ENCODE data around the gene DLK1.

The DLK1 gene

GRCh38 chr14:100750762-100751699 is 24.3 kb downstream of the DLK1 start:
- no peak overlapping the region for H3K27ac ChIP-seq (ENCODE audit: insufficient read depth in 1 of 2, low read depth in 1 of 2, low read length in 2 of 2, poor library complexity in 1 of 2, severe bottlenecking in 2 of 2)
- no peaks in the 10 kb centered on the region for H3K27me3 ChIP-seq (replicated peaks in 2 of 5; ENCODE audit: control insufficient read depth in 4 of 5, insufficient read depth in 5 of 5, low read length in 4 of 5)
- H3K36me3 ChIP-seq (ENCODE audit: control insufficient read depth in 4 of 4, insufficient read depth in 4 of 4, low read length in 3 of 4), result no peaks in the 10 kb centered on the region
- H3K9me3 ChIP-seq (ENCODE audit: control extremely low read depth in 1 of 5, control insufficient read depth in 4 of 5, insufficient read depth in 2 of 5, low read depth in 1 of 5, low read length in 4 of 5), result peaks cover 0 to 6% (median 2%) of the 10 kb centered on the region in 5 experiments
- POLR2A ChIA-PET, result no interaction called here
- WGBS (ENCODE audit: insufficient coverage), result 92% methylated on average over 12 of the region's 17 CpGs
- CTCF ChIA-PET, result no interaction called here
- DNase-seq, result no peak
- no peaks in the 10 kb centered on the region for H3K4me1 ChIP-seq (ENCODE audit: control extremely low read depth in 1 of 4, control insufficient read depth in 4 of 4, insufficient read depth in 4 of 4, low read length in 3 of 4)
- H3K4me3 ChIP-seq (ENCODE audit: control insufficient read depth in 1 of 7, extremely low read depth in 1 of 7, insufficient read depth in 4 of 7, low read depth in 2 of 7, low read length in 6 of 7), result no peak overlapping the region

- CTCF ChIA-PET, result interaction anchor here (0.7 kb wide), 1 partner anchor 9 kb away, joined by 4 read pairs; no protein-coding TSS in a partner anchor
- Histone ChIP-seq H3K9me3 (ENCODE audit: control extremely low read depth in 1 of 5, control insufficient read depth in 4 of 5, insufficient read depth in 2 of 5, low read depth in 1 of 5, low read length in 4 of 5) (peaks cover 0 to 6% (median 2%) of the 10 kb centered on the region in 5 experiments), H3K4me1 (ENCODE audit: control extremely low read depth in 1 of 4, control insufficient read depth in 4 of 4, insufficient read depth in 4 of 4, low read length in 3 of 4) (no peaks in the 10 kb centered on the region), H3K4me3 (ENCODE audit: control insufficient read depth in 1 of 7, extremely low read depth in 1 of 7, insufficient read depth in 4 of 7, low read depth in 2 of 7, low read length in 6 of 7) (no peak overlapping the region), H3K36me3 (ENCODE audit: control insufficient read depth in 4 of 4, insufficient read depth in 4 of 4, low read length in 3 of 4) (no peaks in the 10 kb centered on the region), H3K27me3 (replicated peaks in 2 of 5; ENCODE audit: control insufficient read depth in 4 of 5, insufficient read depth in 5 of 5, low read length in 4 of 5) (no peaks in the 10 kb centered on the region), H3K27ac (ENCODE audit: insufficient read depth in 1 of 2, low read depth in 1 of 2, low read length in 2 of 2, poor library complexity in 1 of 2, severe bottlenecking in 2 of 2) (no peak overlapping the region)
- 82% methylated on average over 1 of the region's 1 CpG for WGBS (ENCODE audit: insufficient coverage)
- POLR2A ChIA-PET, result no interaction called here
- no peak for DNase-seq
These were observed 27.3 kb downstream of the DLK1 start for GRCh38 chr14:100754020-100754419.

GRCh38 chr14:100755649-100756048 is 29.0 kb downstream of the DLK1 start:
- H3K36me3 ChIP-seq (ENCODE audit: control insufficient read depth in 4 of 4, insufficient read depth in 4 of 4, low read length in 3 of 4), result no peaks in the 10 kb centered on the region
- H3K9me3 ChIP-seq (ENCODE audit: control extremely low read depth in 1 of 5, control insufficient read depth in 4 of 5, insufficient read depth in 2 of 5, low read depth in 1 of 5, low read length in 4 of 5), result peaks cover 0 to 6% (median 2%) of the 10 kb centered on the region in 5 experiments
- no CpG with 5 or more reads among the region's 1 CpG for WGBS (ENCODE audit: insufficient coverage)
- ChIA-PET POLR2A (no interaction called here), CTCF (no interaction called here)
- no peak overlapping the region for H3K27ac ChIP-seq (ENCODE audit: insufficient read depth in 1 of 2, low read depth in 1 of 2, low read length in 2 of 2, poor library complexity in 1 of 2, severe bottlenecking in 2 of 2)
- no peak overlapping the region for H3K4me3 ChIP-seq (ENCODE audit: control insufficient read depth in 1 of 7, extremely low read depth in 1 of 7, insufficient read depth in 4 of 7, low read depth in 2 of 7, low read length in 6 of 7)
- H3K4me1 ChIP-seq (ENCODE audit: control extremely low read depth in 1 of 4, control insufficient read depth in 4 of 4, insufficient read depth in 4 of 4, low read length in 3 of 4), result no peaks in the 10 kb centered on the region
- peak in 2 of 3 donors; percentile 2 to 28 for DNase-seq
- H3K27me3 ChIP-seq (replicated peaks in 2 of 5; ENCODE audit: control insufficient read depth in 4 of 5, insufficient read depth in 5 of 5, low read length in 4 of 5), result no peaks in the 10 kb centered on the region

GRCh38 chr14:100761481-100761880 is 34.8 kb downstream of the DLK1 start:
- no peak overlapping the region for H3K27ac ChIP-seq (ENCODE audit: insufficient read depth in 1 of 2, low read depth in 1 of 2, low read length in 2 of 2, poor library complexity in 1 of 2, severe bottlenecking in 2 of 2)
- POLR2A ChIA-PET, result no interaction called here

GRCh38 chr14:100762089-100762515 is 35.4 kb downstream of the DLK1 start:
- H3K9me3 ChIP-seq (ENCODE audit: control extremely low read depth in 1 of 5, control insufficient read depth in 4 of 5, insufficient read depth in 2 of 5, low read depth in 1 of 5, low read length in 4 of 5), result no peaks in the 10 kb centered on the region
- WGBS (ENCODE audit: insufficient coverage), result 100% methylated on average over 3 of the region's 5 CpGs
- H3K36me3 ChIP-seq (ENCODE audit: control insufficient read depth in 4 of 4, insufficient read depth in 4 of 4, low read length in 3 of 4), result no peaks in the 10 kb centered on the region
- no peaks in the 10 kb centered on the region for H3K4me1 ChIP-seq (ENCODE audit: control extremely low read depth in 1 of 4, control insufficient read depth in 4 of 4, insufficient read depth in 4 of 4, low read length in 3 of 4)
- H3K27ac ChIP-seq (ENCODE audit: insufficient read depth in 1 of 2, low read depth in 1 of 2, low read length in 2 of 2, poor library complexity in 1 of 2, severe bottlenecking in 2 of 2), result no peak overlapping the region
- H3K4me3 ChIP-seq (ENCODE audit: control insufficient read depth in 1 of 7, extremely low read depth in 1 of 7, insufficient read depth in 4 of 7, low read depth in 2 of 7, low read length in 6 of 7), result no peak overlapping the region
- CTCF ChIA-PET, result no interaction called here
- POLR2A ChIA-PET, result no interaction called here
- H3K27me3 ChIP-seq (replicated peaks in 2 of 5; ENCODE audit: control insufficient read depth in 4 of 5, insufficient read depth in 5 of 5, low read length in 4 of 5), result no peaks in the 10 kb centered on the region
- no peak for DNase-seq

More at GRCh38 chr14:100761481-100761880, 34.8 kb downstream of the DLK1 start:
- CTCF ChIA-PET, result no interaction called here
- WGBS (ENCODE audit: insufficient coverage), result 100% methylated on average over 1 of the region's 3 CpGs
- no peak overlapping the region for H3K4me3 ChIP-seq (ENCODE audit: control insufficient read depth in 1 of 7, extremely low read depth in 1 of 7, insufficient read depth in 4 of 7, low read depth in 2 of 7, low read length in 6 of 7)
- no peaks in the 10 kb centered on the region for H3K36me3 ChIP-seq (ENCODE audit: control insufficient read depth in 4 of 4, insufficient read depth in 4 of 4, low read length in 3 of 4)
- no peaks in the 10 kb centered on the region for H3K9me3 ChIP-seq (ENCODE audit: control extremely low read depth in 1 of 5, control insufficient read depth in 4 of 5, insufficient read depth in 2 of 5, low read depth in 1 of 5, low read length in 4 of 5)
- H3K27me3 ChIP-seq (replicated peaks in 2 of 5; ENCODE audit: control insufficient read depth in 4 of 5, insufficient read depth in 5 of 5, low read length in 4 of 5), result no peaks in the 10 kb centered on the region
- H3K4me1 ChIP-seq (ENCODE audit: control extremely low read depth in 1 of 4, control insufficient read depth in 4 of 4, insufficient read depth in 4 of 4, low read length in 3 of 4), result no peaks in the 10 kb centered on the region
- DNase-seq, result peak in 1 of 3 donors; percentile 2

- H3K4me1 ChIP-seq (ENCODE audit: control extremely low read depth in 1 of 4, control insufficient read depth in 4 of 4, insufficient read depth in 4 of 4, low read length in 3 of 4), result no peaks in the 10 kb centered on the region
- WGBS (ENCODE audit: insufficient coverage), result 97% methylated on average over 6 of the region's 8 CpGs
- POLR2A ChIA-PET, result no interaction called here
- H3K27ac ChIP-seq (ENCODE audit: insufficient read depth in 1 of 2, low read depth in 1 of 2, low read length in 2 of 2, poor library complexity in 1 of 2, severe bottlenecking in 2 of 2), result no peak overlapping the region
- no peaks in the 10 kb centered on the region for H3K27me3 ChIP-seq (replicated peaks in 2 of 5; ENCODE audit: control insufficient read depth in 4 of 5, insufficient read depth in 5 of 5, low read length in 4 of 5)
- H3K4me3 ChIP-seq (ENCODE audit: control insufficient read depth in 1 of 7, extremely low read depth in 1 of 7, insufficient read depth in 4 of 7, low read depth in 2 of 7, low read length in 6 of 7), result no peak overlapping the region
- no peak for DNase-seq
- no peaks in the 10 kb centered on the region for H3K9me3 ChIP-seq (ENCODE audit: control extremely low read depth in 1 of 5, control insufficient read depth in 4 of 5, insufficient read depth in 2 of 5, low read depth in 1 of 5, low read length in 4 of 5)
- CTCF ChIA-PET, result interaction anchor here (0.9 kb wide), 1 partner anchor 9 kb away, joined by 4 read pairs; no protein-coding TSS in a partner anchor
- no peaks in the 10 kb centered on the region for H3K36me3 ChIP-seq (ENCODE audit: control insufficient read depth in 4 of 4, insufficient read depth in 4 of 4, low read length in 3 of 4)
These were observed 36.2 kb downstream of the DLK1 start for GRCh38 chr14:100762901-100763300.

- Histone ChIP-seq H3K27me3 (replicated peaks in 2 of 5; ENCODE audit: control insufficient read depth in 4 of 5, insufficient read depth in 5 of 5, low read length in 4 of 5) (no peaks in the 10 kb centered on the region), H3K4me1 (ENCODE audit: control extremely low read depth in 1 of 4, control insufficient read depth in 4 of 4, insufficient read depth in 4 of 4, low read length in 3 of 4) (no peaks in the 10 kb centered on the region), H3K27ac (ENCODE audit: insufficient read depth in 1 of 2, low read depth in 1 of 2, low read length in 2 of 2, poor library complexity in 1 of 2, severe bottlenecking in 2 of 2) (no peak overlapping the region), H3K36me3 (ENCODE audit: control insufficient read depth in 4 of 4, insufficient read depth in 4 of 4, low read length in 3 of 4) (no peaks in the 10 kb centered on the region), H3K9me3 (ENCODE audit: control extremely low read depth in 1 of 5, control insufficient read depth in 4 of 5, insufficient read depth in 2 of 5, low read depth in 1 of 5, low read length in 4 of 5) (no peaks in the 10 kb centered on the region), H3K4me3 (ENCODE audit: control insufficient read depth in 1 of 7, extremely low read depth in 1 of 7, insufficient read depth in 4 of 7, low read depth in 2 of 7, low read length in 6 of 7) (no peak overlapping the region)
- DNase-seq, result no peak
- ChIA-PET POLR2A (no interaction called here), CTCF (no interaction called here)
- 95% methylated on average over 5 of the region's 7 CpGs for WGBS (ENCODE audit: insufficient coverage)
These were observed 37.9 kb downstream of the DLK1 start for GRCh38 chr14:100764471-100765115.
